GM18526 (cell line): ENCODE data around the gene ANTXR1.

Source experiments
- POLR2A ChIP-seq: IDR thresholded peaks from 3 replicates; pipeline ENCODE4 v1.6.1; 2011; ENCODE audit not compliant: insufficient read length; ENCODE audit errors: extremely low read depth

Gene ANTXR1

GRCh38 chr2:69260666-69261065, 247.7 kb downstream of the ANTXR1 start:
- no peak for TF ChIP-seq POLR2A

- no peak for TF ChIP-seq POLR2A
Measured at GRCh38 chr2:69269330-69269729, 256.4 kb downstream of the ANTXR1 start.

- TF ChIP-seq POLR2A, result no peak
Measured at GRCh38 chr2:69271831-69272257, 258.9 kb downstream of the ANTXR1 start.

GRCh38 chr2:69272803-69273471, 260.0 kb downstream of the ANTXR1 start:
- no peak for TF ChIP-seq POLR2A

GRCh38 chr2:69275490-69275889, 262.5 kb downstream of the ANTXR1 start:
- no peak for TF ChIP-seq POLR2A

GRCh38 chr2:69278366-69278765, 265.4 kb downstream of the ANTXR1 start:
- no peak for TF ChIP-seq POLR2A

GRCh38 chr2:69279211-69279610, 266.2 kb downstream of the ANTXR1 start:
- TF ChIP-seq POLR2A, result no peak

- no peak for TF ChIP-seq POLR2A
Measured at GRCh38 chr2:69279931-69280681, 267.1 kb downstream of the ANTXR1 start.

GRCh38 chr2:69280796-69281412, 267.9 kb downstream of the ANTXR1 start:
- no peak for TF ChIP-seq POLR2A

GRCh38 chr2:69285379-69285894, 272.5 kb downstream of the ANTXR1 start:
- no peak for TF ChIP-seq POLR2A

- no peak for TF ChIP-seq POLR2A
Measured at GRCh38 chr2:69287544-69287943, 274.6 kb downstream of the ANTXR1 start.

- TF ChIP-seq POLR2A, result no peak
Measured at GRCh38 chr2:69288429-69288828, 275.4 kb downstream of the ANTXR1 start.

GRCh38 chr2:69291004-69291650, 278.1 kb downstream of the ANTXR1 start:
- no peak for TF ChIP-seq POLR2A

- TF ChIP-seq POLR2A, result no peak
Measured at GRCh38 chr2:69291721-69292120, 278.7 kb downstream of the ANTXR1 start.

GRCh38 chr2:69292256-69292655, 279.3 kb downstream of the ANTXR1 start:
- no peak for TF ChIP-seq POLR2A

- TF ChIP-seq POLR2A, result no peak
Measured at GRCh38 chr2:69296421-69296820, 283.4 kb downstream of the ANTXR1 start.

- TF ChIP-seq POLR2A, result no peak
Measured at GRCh38 chr2:69297216-69297615, 284.2 kb downstream of the ANTXR1 start.
